Neural cell (in vitro differentiated cells): Measurements from ENCODE around the gene INF2. TPM values are rescaled to one million over a fixed set of nuclear protein-coding genes. Genes with fewer than 3 reads are reported as not detected.

Source experiments
- H2AFZ ChIP-seq: fragments of 200-600, 300-800 bp; sonication (generic), shearing (Covaris generic); 2 replicates; pipeline ENCODE4 v1.6.0; 2014; ENCODE audit warnings: low read depth, mild to moderate bottlenecking, antibody characterized with exemption, low read length, moderate library complexity
- H3F3A ChIP-seq: fragments of 200-600 bp; shearing (Covaris generic); 2 replicates; pipeline ENCODE4 v1.6.1; 2016; ENCODE audit warnings: mild to moderate bottlenecking, moderate library complexity, mixed read lengths, antibody characterized with exemption, low read length; ENCODE audit not compliant: insufficient read depth, poor library complexity, severe bottlenecking
- H3K27ac ChIP-seq: fragments of 200-600, 300-800 bp; sonication (generic), shearing (Covaris generic); 2 replicates; pipeline ENCODE4 v1.5.1; 2014; ENCODE audit warnings: mild to moderate bottlenecking, low read length, moderate library complexity
- H3K27me3 ChIP-seq: fragments of 300-800, 200-600 bp; sonication (generic), shearing (Covaris generic); 2 replicates; pipeline ENCODE4 v1.6.0; 2014; ENCODE audit warnings: mild to moderate bottlenecking, low read depth, low read length, moderate library complexity; ENCODE audit not compliant: insufficient read depth
- H3K36me3 ChIP-seq: fragments of 300-800, 200-600 bp; sonication (generic), shearing (Covaris generic); 2 replicates; pipeline ENCODE4 v1.5.1; 2014; ENCODE audit warnings: mild to moderate bottlenecking, antibody characterized with exemption, low read length, moderate library complexity; ENCODE audit not compliant: insufficient read depth
- H3K4me2 ChIP-seq: fragments of 300-800, 200-600 bp; sonication (generic), shearing (Covaris generic); 2 replicates; pipeline ENCODE4 v1.6.0; 2014; ENCODE audit warnings: mild to moderate bottlenecking, low read length
- H3K4me3 ChIP-seq: fragments of 300-800, 200-600 bp; sonication (generic), shearing (Covaris generic); 2 replicates; pipeline ENCODE4 v1.5.1; 2014; ENCODE audit warnings: mild to moderate bottlenecking, low read length, moderate library complexity
- H3K79me2 ChIP-seq: fragments of 200-600 bp; shearing (Covaris generic); replicated peaks from 2 replicates; pipeline ENCODE4 v1.6.0; 2014; ENCODE audit warnings: mild to moderate bottlenecking, low read length, moderate library complexity; ENCODE audit not compliant: insufficient read depth
- H3K9ac ChIP-seq: fragments of 300-800, 200-600 bp; sonication (generic), shearing (Covaris generic); 2 replicates; pipeline ENCODE4 v1.6.1; 2016; ENCODE audit warnings: mild to moderate bottlenecking, low read length, mixed read lengths
- H3K9me2 ChIP-seq: fragments of 200-600 bp; shearing (Covaris generic); 2 replicates; pipeline ENCODE4 v1.6.1; 2016; ENCODE audit warnings: mild to moderate bottlenecking, low read length, mixed read lengths; ENCODE audit not compliant: insufficient read depth
- H3K9me3 ChIP-seq: fragments of 200-600, 300-800 bp; sonication (generic), shearing (Covaris generic); 2 replicates; pipeline ENCODE4 v1.6.1; 2016; ENCODE audit warnings: mild to moderate bottlenecking, mixed run types, low read length, moderate library complexity, mixed read lengths
- H4K20me1 ChIP-seq: fragments of 200-600 bp; shearing (Covaris generic); 2 replicates; pipeline ENCODE4 v1.6.1; 2016; ENCODE audit warnings: mild to moderate bottlenecking, mixed run types; ENCODE audit not compliant: insufficient read depth
- EP300 ChIP-seq: fragments of 450-650 bp; conservative IDR thresholded peaks from 2 replicates; pipeline ENCODE4 v1.6.1; 2014; ENCODE audit warnings: antibody characterized with exemption, mild to moderate bottlenecking, moderate library complexity; ENCODE audit not compliant: poor library complexity, severe bottlenecking
- EZH2 ChIP-seq: fragments of 200-600, 300-800 bp; shearing (Covaris generic), sonication (generic); IDR thresholded peaks from 2 replicates; pipeline ENCODE4 v1.6.1; 2014; ENCODE audit warnings: antibody characterized with exemption, low read length, borderline replicate concordance, mild to moderate bottlenecking; ENCODE audit not compliant: insufficient read depth, poor library complexity, severe bottlenecking
- MXI1 ChIP-seq: fragments of 450-650 bp; conservative IDR thresholded peaks from 2 replicates; pipeline ENCODE4 v1.6.1; 2014; ENCODE audit warnings: antibody characterized with exemption, mild to moderate bottlenecking; ENCODE audit not compliant: poor library complexity, severe bottlenecking
- POLR2AphosphoS5 ChIP-seq: IDR thresholded peaks from 2 replicates; pipeline ENCODE4 v1.6.1; 2012
- RAD21 ChIP-seq: fragments of 450-650 bp; conservative IDR thresholded peaks from 2 replicates; pipeline ENCODE4 v1.6.1; 2014; ENCODE audit warnings: antibody characterized with exemption, mild to moderate bottlenecking, moderate library complexity
- SMC3 ChIP-seq: fragments of 450-650 bp; conservative IDR thresholded peaks from 2 replicates; pipeline ENCODE4 v1.6.1; 2014; ENCODE audit warnings: antibody characterized with exemption, mild to moderate bottlenecking, moderate library complexity; ENCODE audit not compliant: poor library complexity
- TAF1 ChIP-seq: IDR thresholded peaks from 2 replicates; pipeline ENCODE4 v1.6.1; 2012; ENCODE audit warnings: low read depth
- polyA plus RNA-seq: library from polyadenylated mRNA; depleted of rRNA; stranded (reverse); fragments of >200 nt; gene quantifications from 2 replicates; pipeline ENCODE4 v1.2.3, GENCODE V29; 2014
- TF ChIP-seq, protein P1 (sequence below): IDR thresholded peaks from 2 replicates; pipeline ENCODE4 v1.6.1; 2012; ENCODE audit warnings: borderline replicate concordance
- TF ChIP-seq, protein P2 (sequence below): fragments of 450-650 bp; IDR thresholded peaks from 2 replicates; pipeline ENCODE4 v1.5.1; 2014; ENCODE audit warnings: antibody characterized with exemption, mild to moderate bottlenecking, moderate library complexity; ENCODE audit not compliant: poor library complexity, severe bottlenecking

The INF2 gene
- polyA plus RNA-seq, 1 donor from 2014 or later, result 0.02 TPM

DNA sequence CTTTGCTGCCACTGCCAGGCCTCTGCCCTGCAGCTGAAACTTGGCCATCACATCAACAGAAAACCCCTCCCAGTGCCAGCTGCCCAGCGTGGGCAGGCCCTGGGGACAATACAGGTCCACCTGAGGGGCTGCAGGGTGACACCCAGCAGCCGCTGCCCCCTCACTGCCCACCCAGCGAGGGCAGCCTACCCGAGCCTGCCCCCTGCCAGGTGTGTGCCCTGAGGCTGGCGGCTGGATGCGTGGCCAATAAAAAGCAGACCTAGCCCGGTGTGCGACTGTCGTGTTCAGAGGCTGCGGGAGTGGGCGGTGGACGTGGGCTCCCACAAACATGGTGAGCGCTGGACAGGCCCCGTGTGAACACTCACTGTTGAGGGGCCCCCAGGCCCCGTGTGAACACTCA is 29.9 kb downstream of the INF2 start:
- no peaks in the 10 kb centered on the region for H3K79me2 ChIP-seq
- no peaks in the 10 kb centered on the region for H4K20me1 ChIP-seq
- H3K4me2 ChIP-seq, result no peak overlapping the region
- peaks cover 4% of the 10 kb centered on the region for H3K27me3 ChIP-seq
- no peak overlapping the region for H3K27ac ChIP-seq
- TF ChIP-seq, protein P1, sequence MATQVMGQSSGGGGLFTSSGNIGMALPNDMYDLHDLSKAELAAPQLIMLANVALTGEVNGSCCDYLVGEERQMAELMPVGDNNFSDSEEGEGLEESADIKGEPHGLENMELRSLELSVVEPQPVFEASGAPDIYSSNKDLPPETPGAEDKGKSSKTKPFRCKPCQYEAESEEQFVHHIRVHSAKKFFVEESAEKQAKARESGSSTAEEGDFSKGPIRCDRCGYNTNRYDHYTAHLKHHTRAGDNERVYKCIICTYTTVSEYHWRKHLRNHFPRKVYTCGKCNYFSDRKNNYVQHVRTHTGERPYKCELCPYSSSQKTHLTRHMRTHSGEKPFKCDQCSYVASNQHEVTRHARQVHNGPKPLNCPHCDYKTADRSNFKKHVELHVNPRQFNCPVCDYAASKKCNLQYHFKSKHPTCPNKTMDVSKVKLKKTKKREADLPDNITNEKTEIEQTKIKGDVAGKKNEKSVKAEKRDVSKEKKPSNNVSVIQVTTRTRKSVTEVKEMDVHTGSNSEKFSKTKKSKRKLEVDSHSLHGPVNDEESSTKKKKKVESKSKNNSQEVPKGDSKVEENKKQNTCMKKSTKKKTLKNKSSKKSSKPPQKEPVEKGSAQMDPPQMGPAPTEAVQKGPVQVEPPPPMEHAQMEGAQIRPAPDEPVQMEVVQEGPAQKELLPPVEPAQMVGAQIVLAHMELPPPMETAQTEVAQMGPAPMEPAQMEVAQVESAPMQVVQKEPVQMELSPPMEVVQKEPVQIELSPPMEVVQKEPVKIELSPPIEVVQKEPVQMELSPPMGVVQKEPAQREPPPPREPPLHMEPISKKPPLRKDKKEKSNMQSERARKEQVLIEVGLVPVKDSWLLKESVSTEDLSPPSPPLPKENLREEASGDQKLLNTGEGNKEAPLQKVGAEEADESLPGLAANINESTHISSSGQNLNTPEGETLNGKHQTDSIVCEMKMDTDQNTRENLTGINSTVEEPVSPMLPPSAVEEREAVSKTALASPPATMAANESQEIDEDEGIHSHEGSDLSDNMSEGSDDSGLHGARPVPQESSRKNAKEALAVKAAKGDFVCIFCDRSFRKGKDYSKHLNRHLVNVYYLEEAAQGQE, result no peak
- TF ChIP-seq EZH2, result no peak
- no peak for TF ChIP-seq MXI1
- TF ChIP-seq EP300, result no peak
- TF ChIP-seq SMC3, result no peak
- TF ChIP-seq, protein P2, sequence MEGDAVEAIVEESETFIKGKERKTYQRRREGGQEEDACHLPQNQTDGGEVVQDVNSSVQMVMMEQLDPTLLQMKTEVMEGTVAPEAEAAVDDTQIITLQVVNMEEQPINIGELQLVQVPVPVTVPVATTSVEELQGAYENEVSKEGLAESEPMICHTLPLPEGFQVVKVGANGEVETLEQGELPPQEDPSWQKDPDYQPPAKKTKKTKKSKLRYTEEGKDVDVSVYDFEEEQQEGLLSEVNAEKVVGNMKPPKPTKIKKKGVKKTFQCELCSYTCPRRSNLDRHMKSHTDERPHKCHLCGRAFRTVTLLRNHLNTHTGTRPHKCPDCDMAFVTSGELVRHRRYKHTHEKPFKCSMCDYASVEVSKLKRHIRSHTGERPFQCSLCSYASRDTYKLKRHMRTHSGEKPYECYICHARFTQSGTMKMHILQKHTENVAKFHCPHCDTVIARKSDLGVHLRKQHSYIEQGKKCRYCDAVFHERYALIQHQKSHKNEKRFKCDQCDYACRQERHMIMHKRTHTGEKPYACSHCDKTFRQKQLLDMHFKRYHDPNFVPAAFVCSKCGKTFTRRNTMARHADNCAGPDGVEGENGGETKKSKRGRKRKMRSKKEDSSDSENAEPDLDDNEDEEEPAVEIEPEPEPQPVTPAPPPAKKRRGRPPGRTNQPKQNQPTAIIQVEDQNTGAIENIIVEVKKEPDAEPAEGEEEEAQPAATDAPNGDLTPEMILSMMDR, result no peak
- no peak for TF ChIP-seq POLR2AphosphoS5
- TF ChIP-seq TAF1, result no peak
- TF ChIP-seq RAD21, result no peak
- no peaks in the 10 kb centered on the region for H3K9me2 ChIP-seq
- no peak overlapping the region for H3K9ac ChIP-seq
- no peak overlapping the region for H3K4me3 ChIP-seq
- no peaks in the 10 kb centered on the region for H3F3A ChIP-seq
- no peaks in the 10 kb centered on the region for H3K9me3 ChIP-seq
- H2AFZ ChIP-seq, result no peak overlapping the region
- H3K36me3 ChIP-seq, result no peaks in the 10 kb centered on the region

- Histone ChIP-seq H3K27ac (no peak overlapping the region), H3K4me2 (no peak overlapping the region), H2AFZ (no peak overlapping the region), H3K4me3 (no peak overlapping the region), H3K27me3 (peaks cover 4% of the 10 kb centered on the region), H3K9me3 (no peaks in the 10 kb centered on the region), H4K20me1 (no peaks in the 10 kb centered on the region), H3K9ac (no peak overlapping the region), H3K36me3 (no peaks in the 10 kb centered on the region), H3K9me2 (no peaks in the 10 kb centered on the region), H3K79me2 (no peaks in the 10 kb centered on the region), H3F3A (no peaks in the 10 kb centered on the region)
- TF ChIP-seq, protein P1, result no peak
- TF ChIP-seq EP300 (no peak), TAF1 (no peak), SMC3 (no peak), RAD21 (no peak), EZH2 (no peak)
Measured at GRCh38 chr14:104721505-104722431, 32.4 kb downstream of the INF2 start.
